WERI-Rb-1 (cell line): ENCODE measurements around the gene CCDC178.

Experiments used
- DNase-seq: peaks from one replicate; pipeline ENCODE4 v3.0.0-alpha.2; 2020
- H3K27ac ChIP-seq: fragments of 250-450 bp; sonication (Bioruptor Pico); 2 replicates; pipeline ENCODE4 v1.5.1; 2020; ENCODE audit warnings: mild to moderate bottlenecking, moderate library complexity
- H3K27me3 ChIP-seq: fragments of 250-450 bp; sonication (Bioruptor Pico); 2 replicates; pipeline ENCODE4 v1.5.1; 2021; ENCODE audit warnings: mild to moderate bottlenecking, low read depth, moderate library complexity; ENCODE audit not compliant: insufficient read depth, severe bottlenecking
- H3K36me3 ChIP-seq: fragments of 250-450 bp; sonication (Bioruptor Pico); 2 replicates; pipeline ENCODE4 v1.5.1; 2020; ENCODE audit warnings: mild to moderate bottlenecking, moderate library complexity
- H3K4me3 ChIP-seq: 2 replicates; pipeline ENCODE4 v1.5.1; 2011; ENCODE audit warnings: low read depth, mild to moderate bottlenecking, control low read depth, low read length
- H3K9me3 ChIP-seq: fragments of 250-450 bp; sonication (Bioruptor Pico); 2 replicates; pipeline ENCODE4 v1.5.1; 2021; ENCODE audit warnings: mild to moderate bottlenecking, moderate library complexity; ENCODE audit not compliant: severe bottlenecking
- CTCF ChIP-seq: IDR thresholded peaks from 2 replicates; pipeline ENCODE4 v1.5.1; 2011; ENCODE audit warnings: low read depth, mild to moderate bottlenecking, control low read depth, inconsistent platforms, low read length

CCDC178 gene

GRCh38 chr18:33440060-33441043, at the start of gene CCDC178:
CCDC178 (minus strand) TSS chr18:33440721; CDS start chr18:33412088, 28,633 bp downstream.
- peak; percentile 52 for TF ChIP-seq CTCF
- H3K4me3 ChIP-seq, result peak within 1 kb of the TSS; percentile 38
- DNase-seq, result peak; percentile 56
- H3K27me3 ChIP-seq, result no peaks in the 10 kb centered on the region
- no peaks in the 10 kb centered on the region for H3K36me3 ChIP-seq
- H3K9me3 ChIP-seq, result no peaks in the 10 kb centered on the region
- no peak within 1 kb of the TSS for H3K27ac ChIP-seq

- H3K27ac ChIP-seq, result no peak overlapping the region
- no peaks in the 10 kb centered on the region for H3K9me3 ChIP-seq
- H3K36me3 ChIP-seq, result no peaks in the 10 kb centered on the region
- TF ChIP-seq CTCF, result no peak
- H3K4me3 ChIP-seq, result no peak overlapping the region
- DNase-seq, result no peak
- no peaks in the 10 kb centered on the region for H3K27me3 ChIP-seq
Measured at GRCh38 chr18:33483908-33484307, 43.4 kb upstream of the CCDC178 start.

GRCh38 chr18:33472509-33472908, 32.0 kb upstream of the CCDC178 start:
- TF ChIP-seq CTCF, result no peak
- DNase-seq, result no peak
- H3K36me3 ChIP-seq, result no peaks in the 10 kb centered on the region
- no peak overlapping the region for H3K27ac ChIP-seq
- no peaks in the 10 kb centered on the region for H3K9me3 ChIP-seq
- H3K4me3 ChIP-seq, result no peak overlapping the region
- no peaks in the 10 kb centered on the region for H3K27me3 ChIP-seq

GRCh38 chr18:33470216-33470615, 29.7 kb upstream of the CCDC178 start:
- no peak for DNase-seq
- H3K9me3 ChIP-seq, result no peaks in the 10 kb centered on the region
- TF ChIP-seq CTCF, result no peak
- H3K36me3 ChIP-seq, result no peaks in the 10 kb centered on the region
- H3K27ac ChIP-seq, result no peak overlapping the region
- H3K27me3 ChIP-seq, result no peaks in the 10 kb centered on the region
- H3K4me3 ChIP-seq, result no peak overlapping the region

- Histone ChIP-seq H3K27me3 (no peaks in the 10 kb centered on the region), H3K27ac (no peak overlapping the region), H3K9me3 (no peaks in the 10 kb centered on the region), H3K4me3 (no peak overlapping the region), H3K36me3 (no peaks in the 10 kb centered on the region)
- TF ChIP-seq CTCF, result no peak
- DNase-seq, result no peak
Measured at GRCh38 chr18:33469699-33470098, 29.2 kb upstream of the CCDC178 start.
